Right hindlimb (tissue), 1 donor: ENCODE measurements around the gene RAB40AL.
"Not testable (repeated sequence)": the region's sequence is repeated elsewhere in the genome, so short reads cannot be mapped to it uniquely, and the experiment has no call there.

Source experiments
- DNase-seq: peaks from one replicate; pipeline ENCODE4 v3.0.0-alpha.2; 2018

The RAB40AL gene, protein sequence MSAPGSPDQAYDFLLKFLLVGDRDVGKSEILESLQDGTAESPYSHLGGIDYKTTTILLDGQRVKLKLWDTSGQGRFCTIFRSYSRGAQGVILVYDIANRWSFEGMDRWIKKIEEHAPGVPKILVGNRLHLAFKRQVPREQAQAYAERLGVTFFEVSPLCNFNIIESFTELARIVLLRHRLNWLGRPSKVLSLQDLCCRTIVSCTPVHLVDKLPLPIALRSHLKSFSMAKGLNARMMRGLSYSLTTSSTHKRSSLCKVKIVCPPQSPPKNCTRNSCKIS

DNA sequence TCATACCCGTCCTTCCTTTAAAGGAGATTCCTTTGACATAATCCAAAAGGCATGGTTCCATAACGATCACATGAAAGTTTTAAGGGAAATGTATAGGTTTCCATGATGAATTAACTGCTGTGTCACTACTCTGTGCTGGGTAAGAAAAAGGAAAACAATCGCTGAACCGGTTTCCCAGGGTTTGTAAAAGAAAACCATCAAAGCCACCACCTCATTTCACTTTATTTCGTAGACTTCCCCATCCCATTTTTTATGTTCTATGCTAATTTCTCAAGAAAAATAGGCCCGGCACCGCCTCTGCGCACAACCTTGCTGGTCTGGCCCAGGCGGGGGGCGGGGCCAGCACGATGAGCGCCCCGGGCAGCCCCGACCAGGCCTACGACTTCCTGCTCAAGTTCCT is at the start of gene RAB40AL:
Gene RAB40AL, plus strand, starts transcription at position 301 of the 400 bp plus-strand sequence. Its CDS starts 47 bp downstream, at position 348.
- not testable (repeated sequence) for DNase-seq

DNA sequence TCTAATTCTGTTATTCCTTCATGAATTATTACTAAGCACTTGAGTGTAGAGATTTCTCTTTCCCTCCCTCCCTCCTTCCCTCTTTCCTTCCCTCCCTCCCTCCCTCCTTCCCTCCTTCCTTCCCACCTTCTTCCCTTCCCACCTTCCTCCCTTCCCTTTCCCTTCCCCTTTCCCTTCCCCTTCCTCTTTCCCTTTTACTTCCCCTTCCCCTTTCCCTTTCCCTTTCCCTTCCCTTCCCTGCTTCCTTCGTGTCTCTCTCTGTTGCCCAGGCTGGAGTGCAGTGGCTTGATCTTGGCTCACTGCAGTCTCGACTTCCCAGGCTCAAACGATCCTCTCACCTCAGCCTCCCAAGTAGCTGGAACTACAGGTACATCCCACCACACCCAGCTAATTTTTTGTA is 49.4 kb upstream of the RAB40AL start:
- no peak for DNase-seq

DNA sequence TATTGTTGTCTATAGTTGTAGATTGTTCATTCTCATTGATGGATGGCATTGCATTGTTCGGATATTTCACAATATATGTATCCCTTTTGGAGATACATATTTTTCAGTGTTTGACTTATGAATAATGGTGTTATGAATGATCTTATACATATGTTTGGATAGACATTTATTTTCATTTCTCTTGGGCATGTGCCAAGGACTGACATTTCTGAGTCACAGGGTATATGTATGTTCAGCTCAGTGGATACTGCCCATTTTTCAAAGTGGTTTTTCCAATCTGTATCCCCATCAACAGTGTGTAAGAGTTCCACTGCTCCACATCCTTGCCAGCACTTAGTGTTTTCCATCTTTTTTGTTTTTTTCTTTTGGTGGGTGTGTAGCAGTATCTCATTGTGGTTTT is 45.0 kb upstream of the RAB40AL start:
- DNase-seq, result no peak

DNA sequence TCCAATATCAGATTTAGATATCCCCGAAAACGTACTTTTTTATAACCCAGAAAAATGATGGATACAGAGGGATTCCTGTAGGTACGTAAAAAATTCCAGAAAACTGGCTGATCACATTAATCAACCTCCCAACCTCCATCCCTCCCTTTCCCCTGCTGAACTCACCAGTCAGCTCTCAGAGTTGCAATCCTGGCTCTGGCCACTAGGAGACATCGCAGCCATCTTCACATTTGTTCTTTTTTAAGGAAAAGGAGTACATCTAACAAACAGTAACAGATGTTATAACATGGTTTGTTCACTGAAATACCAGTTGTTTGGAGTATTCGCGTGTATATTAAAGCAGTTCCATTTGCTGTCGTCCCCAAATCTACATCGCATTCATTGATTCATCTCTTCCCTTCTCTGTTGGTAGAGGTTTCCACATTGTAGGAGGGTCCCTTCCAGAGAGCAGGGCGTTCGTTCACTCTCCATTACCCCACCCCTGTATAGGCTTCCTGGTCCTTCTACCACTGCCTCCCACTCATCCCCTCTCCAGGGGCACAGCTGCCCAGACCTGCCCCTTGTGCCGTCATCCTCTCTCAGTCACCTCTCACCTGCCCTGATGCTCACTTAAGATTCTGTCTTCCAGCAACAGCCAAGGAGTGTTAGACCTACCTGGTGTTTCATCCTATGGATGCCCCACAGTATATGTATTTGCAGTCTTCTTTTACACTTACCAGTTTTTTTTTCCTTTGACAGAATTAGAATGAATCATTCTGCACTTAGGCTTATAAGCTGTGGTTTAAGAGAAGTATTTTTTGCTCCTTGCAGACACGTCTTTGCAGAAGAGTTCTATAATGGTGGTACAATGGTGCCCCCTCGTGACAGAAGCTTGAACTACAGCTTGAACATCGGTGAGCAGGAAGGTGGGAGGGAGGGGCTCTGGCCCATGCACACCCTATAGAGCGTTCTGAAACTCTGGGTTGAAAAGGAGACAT is 36.8 kb upstream of the RAB40AL start:
- DNase-seq, result peak; percentile 53

DNA sequence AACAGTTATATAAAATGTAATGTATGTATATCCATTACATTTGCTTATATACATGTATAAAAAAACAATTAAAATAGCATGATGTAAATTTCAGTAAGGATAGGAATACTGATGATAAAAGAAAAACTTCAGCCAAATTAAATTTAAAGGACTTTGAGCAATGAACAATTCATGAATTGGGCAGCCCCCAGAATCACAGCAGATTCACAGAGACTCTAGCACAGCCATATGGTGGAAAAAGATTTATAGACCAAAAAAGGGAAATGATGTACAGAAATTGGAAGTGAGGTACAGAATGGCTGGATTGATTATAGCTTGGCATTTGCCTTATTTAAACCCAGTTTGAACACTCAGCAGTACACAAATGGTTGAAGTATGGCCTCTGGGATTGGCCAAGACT is 34.7 kb upstream of the RAB40AL start:
- no peak for DNase-seq

DNA sequence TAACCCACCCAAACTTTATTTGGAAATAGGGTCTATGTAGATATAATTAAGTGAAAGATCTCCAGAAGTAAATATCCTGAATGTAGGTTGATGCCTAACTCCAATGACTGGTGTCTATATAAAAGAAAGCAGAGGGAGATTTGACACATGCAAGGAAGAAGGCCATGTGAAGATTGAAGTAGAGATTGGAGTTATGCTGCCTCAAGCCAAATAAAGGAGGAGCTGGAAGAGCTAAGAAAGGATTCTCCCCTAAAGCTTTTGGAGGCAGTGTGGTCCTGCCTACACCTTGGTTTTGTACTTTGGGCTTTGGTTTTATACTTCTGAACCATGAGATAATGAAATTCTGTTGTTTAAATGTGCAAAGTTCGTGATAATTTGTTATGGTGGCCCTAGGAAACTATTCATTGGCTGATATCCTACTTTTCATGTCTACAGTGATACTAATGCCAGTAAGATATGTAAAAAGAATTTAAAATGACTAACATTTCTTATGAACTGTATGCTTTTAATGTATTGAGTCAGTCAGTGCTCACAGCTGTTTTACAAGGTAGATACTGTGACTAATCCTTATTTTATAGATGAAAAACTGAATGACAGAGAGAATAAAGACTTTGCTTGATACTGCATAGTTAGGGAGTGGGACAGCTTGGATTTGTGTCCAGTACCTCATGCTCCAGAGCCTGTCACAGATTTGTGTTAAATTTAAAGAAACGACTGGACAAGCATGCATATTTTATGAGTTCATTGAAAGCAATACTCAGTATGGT is 5.9 kb upstream of the RAB40AL start:
- no peak for DNase-seq

DNA sequence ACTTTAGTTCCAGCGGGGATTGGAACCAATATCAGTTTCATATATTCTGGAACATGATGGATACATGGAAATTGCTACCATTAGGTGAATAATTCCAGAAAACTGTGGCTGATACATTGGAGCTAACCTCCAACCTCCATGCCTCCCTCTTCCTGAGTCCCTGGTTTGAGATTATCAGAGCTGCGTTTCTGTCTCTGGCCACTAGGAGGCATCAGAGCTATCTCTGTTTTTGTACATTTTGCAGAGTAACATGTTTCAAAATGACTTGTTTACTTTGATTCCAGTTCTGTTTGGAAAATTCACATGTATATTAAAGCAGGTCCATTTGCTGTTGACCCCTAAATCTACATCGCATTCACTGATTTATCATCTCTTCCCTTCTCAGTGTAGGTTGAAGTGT is 2.4 kb upstream of the RAB40AL start:
- DNase-seq, result no peak

DNA sequence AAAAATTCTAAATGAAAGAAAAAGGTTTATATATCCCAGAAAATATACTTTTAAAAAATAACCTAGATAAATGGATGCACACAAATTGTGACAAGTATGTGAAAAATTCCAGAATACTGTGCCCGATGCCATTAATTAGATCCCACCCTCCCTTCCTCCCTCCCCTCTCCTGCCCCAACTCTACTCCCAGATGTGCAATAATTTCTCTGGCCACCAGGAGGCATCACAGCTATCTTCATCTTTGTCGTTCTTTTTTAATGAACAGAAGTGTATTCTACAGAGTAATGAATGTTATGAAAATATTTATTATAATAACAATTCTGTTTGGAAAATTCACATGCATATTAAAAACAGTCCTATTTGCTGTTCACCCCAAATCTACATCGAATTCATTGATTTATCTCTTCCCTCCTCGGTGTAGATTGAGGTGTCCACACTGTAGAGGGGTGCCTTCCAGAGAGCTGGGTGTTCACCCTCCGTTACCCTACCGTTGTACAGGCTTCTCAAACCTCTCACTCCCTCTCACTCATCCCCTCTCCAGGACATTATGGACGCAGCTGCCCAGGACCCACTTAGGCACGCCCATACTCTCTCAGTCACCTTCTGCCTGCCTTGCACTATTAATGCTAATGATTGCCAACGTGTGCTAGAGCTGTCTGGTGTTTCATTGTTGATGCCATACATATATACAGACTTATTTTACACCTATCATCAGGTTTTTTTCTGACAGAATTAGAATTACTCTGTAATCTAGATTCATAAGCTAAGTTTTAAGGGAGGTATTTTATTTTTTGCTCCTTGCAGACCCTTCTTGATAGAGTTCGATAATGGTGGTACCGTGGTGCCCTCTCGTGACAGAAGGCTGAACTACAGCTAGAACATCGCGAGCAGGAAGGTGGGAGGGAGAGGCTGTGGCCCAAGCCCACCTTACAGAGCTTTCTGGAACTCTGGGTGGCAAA is 14.1 kb downstream of the RAB40AL start:
- DNase-seq, result peak; percentile 24

DNA sequence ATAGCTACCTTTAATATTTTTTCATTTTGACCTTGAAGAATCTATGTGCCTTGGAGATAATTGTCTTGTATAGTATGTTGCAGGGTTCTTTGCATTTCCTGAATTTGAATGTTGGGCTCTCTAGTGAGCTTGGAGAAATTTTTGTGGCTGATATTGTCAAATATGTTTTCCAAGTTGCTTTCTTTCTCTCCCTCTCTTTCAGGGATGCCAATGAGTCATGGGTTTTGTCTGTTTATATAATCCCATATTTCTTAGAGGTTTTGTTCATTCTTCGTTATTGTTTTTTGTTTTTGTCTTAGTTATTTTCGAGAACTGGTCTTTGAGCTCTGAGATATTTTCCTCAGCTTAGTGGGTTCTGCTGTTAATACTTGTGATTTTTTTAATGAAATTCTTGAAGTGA is 20.7 kb downstream of the RAB40AL start:
- no peak for DNase-seq

DNA sequence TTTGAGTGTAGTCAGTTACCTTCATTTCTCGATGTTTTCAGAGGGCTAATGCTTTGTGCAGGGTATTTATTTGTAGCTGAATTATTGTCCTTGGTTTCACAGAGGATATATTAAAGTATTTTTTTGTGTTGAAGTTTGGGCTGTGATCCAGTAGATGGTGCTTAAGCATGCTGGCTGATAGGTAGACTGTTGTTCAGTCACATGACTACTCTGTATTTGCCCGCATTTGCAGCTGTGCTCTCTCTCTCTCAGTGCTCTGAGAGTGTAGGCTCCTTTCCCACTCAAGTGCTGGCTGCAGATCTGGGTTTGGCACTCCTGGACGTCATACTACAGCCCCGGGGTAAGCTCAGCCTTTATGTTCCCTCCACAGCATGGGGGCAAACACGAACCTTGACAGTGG is 21.7 kb downstream of the RAB40AL start:
- no peak for DNase-seq

DNA sequence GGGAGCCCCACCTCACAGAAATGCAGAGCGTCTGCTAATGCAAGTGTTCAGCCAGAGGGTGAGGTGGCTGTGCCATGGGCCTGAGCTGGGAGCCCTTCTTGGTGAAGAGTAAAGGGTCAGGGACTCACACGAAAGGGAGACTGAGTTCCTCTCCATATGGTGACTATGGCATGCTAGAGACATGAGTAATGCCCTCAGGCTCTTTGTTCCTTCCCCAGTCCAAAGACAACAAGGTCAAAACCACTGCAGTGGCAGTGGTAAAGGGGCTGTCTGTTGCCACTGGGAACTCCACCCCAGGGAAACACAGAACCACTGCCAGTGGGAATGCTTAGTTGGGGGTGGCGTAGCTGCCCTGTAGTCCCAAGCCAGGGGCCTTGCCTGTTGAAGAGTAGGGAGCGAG is 22.4 kb downstream of the RAB40AL start:
- no peak for DNase-seq

DNA sequence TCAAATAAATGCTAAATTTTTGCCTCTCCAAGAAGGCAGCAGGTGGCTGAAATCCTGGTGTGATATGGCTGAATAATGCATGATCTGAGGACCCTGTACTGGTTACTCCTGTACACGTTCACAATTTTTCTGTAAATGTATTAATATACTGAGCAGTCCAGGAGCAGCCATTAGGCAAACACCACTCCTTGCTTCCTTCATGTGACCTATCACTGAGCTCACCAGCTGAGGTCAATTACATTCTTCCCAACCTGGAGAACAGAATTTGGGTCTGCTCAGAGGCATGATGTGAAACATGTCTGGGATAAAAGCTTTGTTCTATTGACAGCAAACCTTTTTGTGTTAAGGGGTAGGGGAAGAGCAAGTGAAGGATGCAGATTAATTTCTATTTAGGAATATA is 26.9 kb downstream of the RAB40AL start:
- no peak for DNase-seq

DNA sequence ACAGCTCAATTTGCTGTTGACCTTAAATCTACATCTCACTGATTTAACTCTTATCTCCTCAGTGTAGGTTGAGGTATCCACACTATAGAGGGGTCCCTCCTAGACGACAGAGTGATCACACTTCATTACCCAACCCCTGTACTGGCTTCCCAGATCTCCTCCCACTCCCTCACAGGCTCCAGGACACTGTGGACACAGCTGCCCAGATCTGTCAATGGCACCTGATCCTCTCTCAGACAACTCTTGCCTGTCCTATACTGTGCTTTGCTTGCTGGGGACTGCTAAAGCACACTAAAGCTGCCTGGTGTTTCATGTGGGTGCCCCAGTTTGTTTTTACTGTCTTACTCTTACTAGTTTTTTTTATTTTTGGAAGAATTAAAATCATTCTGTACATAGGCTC is 27.9 kb downstream of the RAB40AL start:
- no peak for DNase-seq

DNA sequence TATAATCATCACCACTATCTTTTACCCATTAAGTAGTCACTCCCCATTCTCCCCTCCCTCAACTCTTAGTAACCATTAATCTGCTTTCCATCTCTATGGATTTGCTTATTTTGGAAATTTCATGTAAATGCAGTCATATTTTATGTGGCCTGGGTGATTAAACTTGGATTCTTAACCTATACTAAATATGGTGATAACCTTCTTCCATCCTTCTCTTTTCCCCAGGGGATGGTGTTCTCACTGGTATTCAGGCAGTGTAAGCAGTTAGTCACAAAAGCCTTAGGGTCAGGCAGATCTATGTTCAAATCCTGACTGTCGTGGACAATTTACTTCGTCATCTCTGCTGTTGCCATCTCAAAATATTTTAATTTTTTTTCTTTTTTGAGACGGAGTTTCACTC is 29.6 kb downstream of the RAB40AL start:
- DNase-seq, result no peak

DNA sequence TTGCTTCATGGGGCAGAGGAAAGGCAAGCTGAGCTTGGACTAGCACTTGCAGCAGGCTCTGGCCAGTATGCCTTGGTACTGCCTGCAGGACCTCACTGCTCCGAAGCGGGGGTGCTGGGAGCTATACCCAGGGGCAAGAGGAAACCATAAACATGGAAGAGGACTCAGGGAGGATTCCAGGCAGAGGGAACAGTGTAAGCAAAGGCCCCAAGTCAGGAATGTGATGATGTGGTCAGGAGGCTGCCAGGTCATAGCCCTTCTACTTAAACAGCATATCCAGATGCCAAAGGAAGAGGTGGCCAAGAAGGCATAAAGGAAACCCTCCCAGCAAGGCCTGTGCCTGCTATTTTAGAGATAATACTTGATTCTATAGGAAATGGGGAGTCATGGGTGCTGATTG is 31.1 kb downstream of the RAB40AL start:
- DNase-seq, result no peak

DNA sequence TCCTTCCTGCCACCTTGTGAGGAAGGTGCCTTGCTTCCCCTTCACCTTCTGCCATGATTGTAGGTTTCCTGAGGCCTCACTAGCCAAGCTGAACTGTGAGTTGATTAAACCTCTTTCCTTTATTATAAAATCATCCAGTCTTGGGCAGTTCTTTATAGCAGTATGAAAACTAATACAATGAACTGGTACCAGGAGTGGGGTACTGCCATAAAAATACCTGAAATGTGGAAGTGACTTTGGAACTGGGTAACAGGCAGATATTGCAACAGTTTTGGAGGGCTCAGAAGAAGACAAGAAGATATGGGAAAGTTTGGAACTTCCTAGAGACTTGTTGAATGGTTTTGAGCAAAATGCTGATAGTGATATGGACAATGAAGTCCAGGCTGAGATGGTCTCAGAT is 34.5 kb downstream of the RAB40AL start:
- not testable (repeated sequence) for DNase-seq

DNA sequence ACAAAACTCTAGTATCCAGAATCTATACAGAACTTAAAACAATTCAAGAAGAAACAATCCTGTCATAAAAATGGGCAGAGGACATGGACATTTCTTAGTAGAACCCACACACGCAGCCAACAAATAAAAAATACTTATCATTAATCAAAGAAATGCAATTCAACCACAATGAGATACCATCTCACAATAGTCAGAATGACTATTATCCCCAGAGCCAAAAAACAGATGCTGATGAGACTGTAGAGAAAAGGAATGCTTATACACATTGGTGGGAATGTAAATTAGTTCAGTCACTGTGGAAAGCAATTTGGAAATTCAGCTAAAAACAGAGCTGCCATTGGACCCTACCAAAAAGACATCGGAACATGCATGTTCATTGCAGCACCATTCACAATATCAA is 37.9 kb downstream of the RAB40AL start:
- no peak for DNase-seq

DNA sequence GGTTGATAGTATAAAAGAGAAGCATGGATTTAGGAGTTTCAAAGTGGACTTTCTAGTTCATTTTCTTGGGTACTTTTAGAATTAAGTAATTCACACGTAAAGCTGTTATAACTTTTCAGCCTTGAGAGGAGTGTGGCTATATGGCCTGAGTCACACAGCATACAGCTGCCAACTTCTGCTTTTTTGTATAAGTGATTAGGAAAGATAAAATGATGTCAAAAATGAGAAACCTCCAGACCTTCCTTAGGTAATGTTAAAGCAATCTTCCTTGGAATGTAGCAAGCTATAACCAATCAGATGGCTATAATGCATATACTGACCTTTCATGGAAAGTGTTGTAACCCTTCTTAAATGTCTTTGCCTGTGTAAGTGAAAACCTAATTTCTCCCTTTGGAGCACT is 39.2 kb downstream of the RAB40AL start:
- no peak for DNase-seq

DNA sequence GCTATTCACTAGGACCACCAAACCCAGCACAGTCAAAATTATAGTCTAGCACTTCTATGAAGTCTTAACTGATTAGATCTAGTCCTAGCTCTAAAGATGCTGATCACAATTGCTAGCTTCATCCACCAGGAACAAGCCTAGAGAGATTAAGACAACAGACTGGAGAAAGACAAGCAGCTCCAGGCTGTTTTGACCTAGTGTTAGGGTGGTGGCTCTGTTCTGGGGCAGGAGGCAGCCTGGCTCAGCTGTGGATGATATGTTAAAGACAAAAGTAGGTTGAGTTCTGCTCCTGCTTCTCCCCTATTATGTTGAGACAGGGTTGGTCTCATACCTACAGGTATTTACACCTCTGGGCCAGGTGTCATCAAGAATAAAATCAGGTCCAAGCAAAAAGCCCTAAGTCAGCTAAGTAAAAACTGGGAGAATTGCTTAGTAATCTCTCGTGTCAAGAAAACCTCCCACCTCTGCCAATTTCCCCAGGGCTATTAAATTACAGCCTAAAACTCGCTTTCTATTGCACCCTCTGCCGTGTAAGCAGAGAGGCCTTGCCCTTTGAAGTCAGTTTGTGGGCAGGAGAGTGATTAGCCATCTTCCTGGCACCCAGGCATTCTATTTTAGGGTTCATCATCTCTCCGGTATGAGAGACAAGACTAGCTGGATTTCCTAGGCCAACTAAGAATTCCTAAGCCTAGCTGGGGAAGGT is 39.9 kb downstream of the RAB40AL start:
- no peak for DNase-seq

DNA sequence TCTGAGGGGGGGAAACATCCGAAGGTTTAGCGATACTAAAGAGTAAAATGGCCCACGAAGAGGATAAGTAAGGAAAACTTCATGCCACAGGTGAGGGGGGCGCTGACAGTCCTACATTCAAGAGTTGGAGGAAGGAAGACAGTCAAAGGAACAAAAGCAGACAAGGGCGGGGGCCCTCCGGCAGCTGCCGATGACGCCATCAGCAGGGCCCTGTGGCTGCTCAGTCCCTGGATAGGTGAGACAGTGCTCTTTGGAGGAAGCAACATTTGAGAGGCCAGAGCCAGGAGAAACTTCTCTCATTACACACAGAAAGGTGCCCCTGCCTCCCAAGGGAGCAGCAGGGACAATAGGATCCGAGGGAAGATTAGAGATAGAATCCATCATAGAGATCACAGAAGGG is 41.5 kb downstream of the RAB40AL start:
- no peak for DNase-seq

DNA sequence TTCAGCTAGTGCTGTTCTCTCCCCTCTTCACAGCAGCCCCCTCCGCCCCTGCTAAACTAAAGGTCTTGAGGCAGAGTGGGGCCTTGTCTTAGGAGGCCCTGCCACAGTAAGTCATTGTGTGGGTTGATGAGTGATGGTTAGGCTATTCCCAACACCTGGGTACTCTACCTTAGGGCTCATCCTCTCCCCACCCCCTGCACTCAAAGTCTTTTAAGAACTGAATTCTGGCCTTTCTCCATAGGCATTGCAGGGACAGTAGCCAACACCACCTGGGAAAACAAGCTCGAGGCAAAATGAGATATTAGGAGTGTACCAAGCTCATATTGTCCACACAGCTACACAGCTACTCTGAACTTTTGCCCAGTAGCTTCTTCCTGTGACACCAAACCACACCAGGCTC is 42.5 kb downstream of the RAB40AL start:
- no peak for DNase-seq

DNA sequence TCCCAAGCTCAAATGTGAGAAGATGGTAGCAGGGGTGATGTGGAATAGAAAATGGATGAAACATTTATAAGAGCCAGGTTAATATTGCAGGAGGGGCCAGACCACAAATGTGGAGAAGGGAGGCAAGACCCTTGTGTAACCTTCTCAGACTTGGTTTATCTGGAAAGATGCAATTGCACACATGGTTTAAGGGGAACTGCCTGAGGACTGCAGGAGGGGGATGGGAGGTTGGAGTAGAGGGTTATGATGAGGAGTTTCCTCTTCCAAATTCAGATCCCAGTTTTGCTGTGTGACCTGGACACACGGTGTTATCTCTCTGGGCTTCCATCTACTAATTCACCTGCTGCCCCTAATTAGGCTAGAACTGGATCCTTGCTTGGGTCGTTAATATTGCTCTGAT is 46.1 kb downstream of the RAB40AL start:
- no peak for DNase-seq
